Progenitor cell of endocrine pancreas (in vitro differentiated cells): ENCODE measurements around the gene ME3. TPM values are rescaled to one million over a fixed set of nuclear protein-coding genes. Genes with fewer than 3 reads are reported as not detected.

Experiments used
- DNase-seq: peaks from one replicate; pipeline ENCODE4 v3.0.0; 2021; ENCODE audit warnings: low spot score; ENCODE audit not compliant: unreplicated experiment
- H3K27ac Mint-ChIP-seq: 2 replicates; pipeline ENCODE4 v1.8.0; 2021; ENCODE audit warnings: mild to moderate bottlenecking, moderate library complexity, mixed read lengths
- H3K27me3 Mint-ChIP-seq: 2 replicates; pipeline ENCODE4 v1.8.0; 2021; ENCODE audit warnings: mixed read lengths
- H3K36me3 Mint-ChIP-seq: 2 replicates; pipeline ENCODE4 v1.8.0; 2022; ENCODE audit warnings: mixed read lengths; ENCODE audit not compliant: insufficient read depth
- H3K4me1 Mint-ChIP-seq: 2 replicates; pipeline ENCODE4 v1.8.0; 2021; ENCODE audit warnings: low read depth, mixed read lengths
- H3K4me3 Mint-ChIP-seq: 2 replicates; pipeline ENCODE4 v1.8.0; 2021; ENCODE audit warnings: low read depth, mild to moderate bottlenecking, moderate library complexity, mixed read lengths
- H3K9me3 Mint-ChIP-seq: 2 replicates; pipeline ENCODE4 v1.8.0; 2021; ENCODE audit warnings: low read depth, mixed read lengths
- CTCF ChIP-seq: fragments of 200-600 bp; sonication (generic); IDR thresholded peaks from one replicate; pipeline ENCODE4 v1.5.0; 2021; ENCODE audit warnings: antibody characterized with exemption, mild to moderate bottlenecking; ENCODE audit not compliant: unreplicated experiment
- total RNA-seq: library from RNA; stranded (reverse); gene quantifications from 2 replicates; pipeline ENCODE4 v1.2.1, GENCODE V29; 2021

The ME3 gene
- total RNA-seq, 1 donor from 2014 or later = 8.6 TPM

GRCh38 chr11:86509588-86509974 lies 162.8 kb downstream of the ME3 start:
- Mint-ChIP-seq H3K27me3 (no peaks in the 10 kb centered on the region), H3K27ac (no peak overlapping the region), H3K9me3 (no peaks in the 10 kb centered on the region), H3K36me3 (no peaks in the 10 kb centered on the region), H3K4me3 (no peak overlapping the region), H3K4me1 (peaks cover 1% of the 10 kb centered on the region)
- DNase-seq = no peak
- no peak for TF ChIP-seq CTCF

- no peaks in the 10 kb centered on the region for H3K27me3 Mint-ChIP-seq
- no peak for TF ChIP-seq CTCF
- DNase-seq = no peak
These were observed 163.5 kb downstream of the ME3 start for GRCh38 chr11:86508604-86509587.

GRCh38 chr11:86507249-86507845 lies 165.1 kb downstream of the ME3 start:
- no peaks in the 10 kb centered on the region for H3K4me1 Mint-ChIP-seq
- no peaks in the 10 kb centered on the region for H3K27me3 Mint-ChIP-seq
- DNase-seq = no peak
- no peak overlapping the region for H3K4me3 Mint-ChIP-seq
- H3K9me3 Mint-ChIP-seq = no peaks in the 10 kb centered on the region
- no peaks in the 10 kb centered on the region for H3K36me3 Mint-ChIP-seq
- H3K27ac Mint-ChIP-seq = no peak overlapping the region
- TF ChIP-seq CTCF = no peak

More at GRCh38 chr11:86508604-86509587, 163.5 kb downstream of the ME3 start:
- Mint-ChIP-seq H3K36me3 (no peaks in the 10 kb centered on the region), H3K4me1 (no peaks in the 10 kb centered on the region), H3K27ac (no peak overlapping the region), H3K4me3 (no peak overlapping the region), H3K9me3 (no peaks in the 10 kb centered on the region)

GRCh38 chr11:86506235-86506634 lies 166.2 kb downstream of the ME3 start:
- H3K9me3 Mint-ChIP-seq = no peaks in the 10 kb centered on the region
- H3K4me1 Mint-ChIP-seq = no peaks in the 10 kb centered on the region
- no peak overlapping the region for H3K4me3 Mint-ChIP-seq
- no peaks in the 10 kb centered on the region for H3K36me3 Mint-ChIP-seq
- H3K27ac Mint-ChIP-seq = no peak overlapping the region
- no peaks in the 10 kb centered on the region for H3K27me3 Mint-ChIP-seq
- TF ChIP-seq CTCF = no peak
- DNase-seq = no peak

- H3K4me1 Mint-ChIP-seq = peaks cover 2% of the 10 kb centered on the region
- no peak for TF ChIP-seq CTCF
- no peaks in the 10 kb centered on the region for H3K36me3 Mint-ChIP-seq
- no peak overlapping the region for H3K27ac Mint-ChIP-seq
- no peaks in the 10 kb centered on the region for H3K9me3 Mint-ChIP-seq
- no peak for DNase-seq
- no peak overlapping the region for H3K4me3 Mint-ChIP-seq
- peaks cover 3% of the 10 kb centered on the region for H3K27me3 Mint-ChIP-seq
These were observed 169.3 kb downstream of the ME3 start for GRCh38 chr11:86503131-86503530.
